GM23338 (cell line): Measurements from ENCODE around the gene LMBR1. TPM values are rescaled to one million over a fixed set of nuclear protein-coding genes. Genes with fewer than 3 reads are reported as not detected.

ENCODE experiments used
- ATAC-seq: fragments of 200-7000 bp; cut with Tn5 transposase; 3 replicates; pipeline ENCODE4 v1.9.1; 2020
- DNase-seq: peaks from one replicate; pipeline ENCODE4 v3.0.0-alpha.2; 2015; ENCODE audit warnings: low spot score
- H2AFZ ChIP-seq: fragments of 200-600 bp; sonication (generic); 2 replicates; pipeline ENCODE4 v1.8.0; 2016; ENCODE audit warnings: antibody characterized with exemption, mild to moderate bottlenecking, moderate library complexity
- H3F3A ChIP-seq: fragments of 200-600 bp; sonication (generic); replicated peaks from 2 replicates; pipeline ENCODE4 v1.8.0; 2017; ENCODE audit warnings: antibody characterized with exemption, mixed run types, low read depth
- H3K27ac ChIP-seq: fragments of 200-600 bp; sonication (generic); 2 replicates; pipeline ENCODE4 v1.6.1; 2016; ENCODE audit warnings: low read depth
- H3K27me3 ChIP-seq: fragments of 200-600 bp; sonication (generic); 2 replicates; pipeline ENCODE4 v1.8.0; 2016; ENCODE audit warnings: mild to moderate bottlenecking, mixed run types, moderate library complexity; ENCODE audit not compliant: insufficient read depth
- H3K36me3 ChIP-seq: fragments of 200-600 bp; sonication (generic); 2 replicates; pipeline ENCODE4 v1.8.0; 2016; ENCODE audit warnings: mild to moderate bottlenecking; ENCODE audit not compliant: insufficient read depth
- H3K4me1 ChIP-seq: fragments of 200-600 bp; sonication (generic); 2 replicates; pipeline ENCODE4 v1.8.0; 2016; ENCODE audit warnings: mild to moderate bottlenecking, moderate library complexity; ENCODE audit not compliant: insufficient read depth
- H3K4me2 ChIP-seq: fragments of 200-600 bp; sonication (generic); 2 replicates; pipeline ENCODE4 v1.7.1; 2017; ENCODE audit warnings: mixed run types
- H3K4me3 ChIP-seq: fragments of 200-600 bp; sonication (generic); 2 replicates; pipeline ENCODE4 v1.6.1; 2016; ENCODE audit warnings: mixed run types
- H3K79me2 ChIP-seq: fragments of 200-600 bp; sonication (generic); replicated peaks from 2 replicates; pipeline ENCODE4 v1.8.0; 2017; ENCODE audit warnings: mild to moderate bottlenecking; ENCODE audit not compliant: insufficient read depth
- H3K9me2 ChIP-seq: fragments of 200-600 bp; sonication (generic); 2 replicates; pipeline ENCODE4 v1.8.0; 2017; ENCODE audit not compliant: insufficient read depth
- H4K20me1 ChIP-seq: fragments of 200-600 bp; sonication (generic); replicated peaks from 2 replicates; pipeline ENCODE4 v1.8.0; 2017; ENCODE audit warnings: mild to moderate bottlenecking; ENCODE audit not compliant: insufficient read depth
- H3K27ac Mint-ChIP-seq: 2 replicates; pipeline ENCODE4 v1.8.0; 2020; ENCODE audit warnings: inconsistent platforms, mild to moderate bottlenecking, moderate library complexity, mixed read lengths
- H3K27me3 Mint-ChIP-seq: 3 replicates; pipeline ENCODE4 v1.8.0; 2022; ENCODE audit warnings: low read depth, mild to moderate bottlenecking, moderate library complexity, mixed read lengths, inconsistent platforms; ENCODE audit not compliant: insufficient read depth, poor library complexity
- H3K36me3 Mint-ChIP-seq: 3 replicates; pipeline ENCODE4 v1.8.0; 2021; ENCODE audit warnings: low read depth, mild to moderate bottlenecking, inconsistent platforms, moderate library complexity, mixed read lengths
- H3K4me1 Mint-ChIP-seq: 3 replicates; pipeline ENCODE4 v1.8.0; 2020; ENCODE audit warnings: mild to moderate bottlenecking, inconsistent platforms, mixed read lengths
- H3K4me3 Mint-ChIP-seq: 3 replicates; pipeline ENCODE4 v1.8.0; 2021; ENCODE audit warnings: moderate library complexity, mild to moderate bottlenecking, inconsistent platforms, mixed read lengths
- H3K9me3 Mint-ChIP-seq: 3 replicates; pipeline ENCODE4 v1.8.0; 2020; ENCODE audit warnings: moderate library complexity, mild to moderate bottlenecking, inconsistent platforms, mixed read lengths
- CREB1 ChIP-seq: fragments of 250-450 bp; sonication (Bioruptor Pico); IDR thresholded peaks from 2 replicates; pipeline ENCODE4 v1.5.0; 2020; ENCODE audit warnings: low read depth, mild to moderate bottlenecking, moderate library complexity
- EZH2 ChIP-seq: fragments of 200-600 bp; sonication (generic); IDR thresholded peaks from one replicate; pipeline ENCODE4 v1.8.0; 2017; ENCODE audit warnings: antibody characterized with exemption, mild to moderate bottlenecking, low read depth; ENCODE audit not compliant: unreplicated experiment
- EZH2phosphoT487 ChIP-seq: fragments of 200-600 bp; sonication (generic); IDR thresholded peaks from one replicate; pipeline ENCODE4 v1.8.1; 2018; ENCODE audit warnings: antibody characterized with exemption; ENCODE audit not compliant: unreplicated experiment
- JUNB ChIP-seq: IDR thresholded peaks from one replicate; pipeline ENCODE4 v1.6.1; 2016; ENCODE audit warnings: antibody characterized with exemption; ENCODE audit not compliant: unreplicated experiment
- NANOG ChIP-seq: IDR thresholded peaks from 2 replicates; pipeline ENCODE4 v1.6.1; 2016; ENCODE audit warnings: antibody characterized with exemption, borderline replicate concordance
- POLR2AphosphoS5 ChIP-seq: IDR thresholded peaks from 2 replicates; pipeline ENCODE4 v1.6.1; 2016; ENCODE audit warnings: antibody characterized with exemption, low read depth
- STAT1 ChIP-seq: IDR thresholded peaks from one replicate; pipeline ENCODE4 v1.6.1; 2016; ENCODE audit warnings: antibody characterized with exemption; ENCODE audit not compliant: unreplicated experiment
- ZNF114 ChIP-seq: fragments of 250-450 bp; sonication (Bioruptor Pico); IDR thresholded peaks from 2 replicates; pipeline ENCODE4 v1.5.0; 2020; ENCODE audit warnings: mild to moderate bottlenecking, moderate library complexity
- ZNF331 ChIP-seq: fragments of 250-450 bp; sonication (Bioruptor Pico); IDR thresholded peaks from 2 replicates; pipeline ENCODE4 v1.5.0; 2020; ENCODE audit warnings: low read depth, mild to moderate bottlenecking, moderate library complexity
- polyA plus RNA-seq: library from polyadenylated mRNA; unstranded; fragments of >200 nt; fragmentation: Nextera tagmentation; extraction: Ambion mirVana; gene quantifications from 2 replicates; pipeline ENCODE4 v1.2.1, GENCODE V29; 2016
- total RNA-seq: library from RNA; depleted of rRNA; stranded (reverse); fragments of >200 nt; shearing (Covaris generic); gene quantifications from 2 replicates; pipeline ENCODE4 v1.2.3, GENCODE V29; 2014
- TF ChIP-seq, protein P1 (sequence below), 2 experiments: fragments of 200-600 bp in 1 of 2; sonication (generic) in 1 of 2; conservative IDR thresholded peaks; 2 replicates each; pipeline versions ENCODE4 v1.5.1 to v1.6.1; 2016 to 2017; ENCODE audit warnings: antibody characterized with exemption in 2 of 2, low read depth in 2 of 2, mild to moderate bottlenecking in 2 of 2, moderate library complexity in 1 of 2
- TF ChIP-seq, protein P2 (sequence below): IDR thresholded peaks from 2 replicates; pipeline ENCODE4 v1.6.1; 2016; ENCODE audit warnings: antibody characterized with exemption
- TF ChIP-seq, protein P3 (sequence below): fragments of 250-450 bp; sonication (Bioruptor Pico); IDR thresholded peaks from 2 replicates; pipeline ENCODE4 v1.5.0; 2020; ENCODE audit warnings: mild to moderate bottlenecking, moderate library complexity
- TF ChIP-seq, protein P4 (sequence below): IDR thresholded peaks from one replicate; pipeline ENCODE4 v1.6.1; 2018; ENCODE audit warnings: antibody characterized with exemption; ENCODE audit not compliant: unreplicated experiment

The LMBR1 gene
- total and polyA plus RNA-seq, 2 experiments from 2014 or later, result 21.8 to 90.1 TPM

DNA sequence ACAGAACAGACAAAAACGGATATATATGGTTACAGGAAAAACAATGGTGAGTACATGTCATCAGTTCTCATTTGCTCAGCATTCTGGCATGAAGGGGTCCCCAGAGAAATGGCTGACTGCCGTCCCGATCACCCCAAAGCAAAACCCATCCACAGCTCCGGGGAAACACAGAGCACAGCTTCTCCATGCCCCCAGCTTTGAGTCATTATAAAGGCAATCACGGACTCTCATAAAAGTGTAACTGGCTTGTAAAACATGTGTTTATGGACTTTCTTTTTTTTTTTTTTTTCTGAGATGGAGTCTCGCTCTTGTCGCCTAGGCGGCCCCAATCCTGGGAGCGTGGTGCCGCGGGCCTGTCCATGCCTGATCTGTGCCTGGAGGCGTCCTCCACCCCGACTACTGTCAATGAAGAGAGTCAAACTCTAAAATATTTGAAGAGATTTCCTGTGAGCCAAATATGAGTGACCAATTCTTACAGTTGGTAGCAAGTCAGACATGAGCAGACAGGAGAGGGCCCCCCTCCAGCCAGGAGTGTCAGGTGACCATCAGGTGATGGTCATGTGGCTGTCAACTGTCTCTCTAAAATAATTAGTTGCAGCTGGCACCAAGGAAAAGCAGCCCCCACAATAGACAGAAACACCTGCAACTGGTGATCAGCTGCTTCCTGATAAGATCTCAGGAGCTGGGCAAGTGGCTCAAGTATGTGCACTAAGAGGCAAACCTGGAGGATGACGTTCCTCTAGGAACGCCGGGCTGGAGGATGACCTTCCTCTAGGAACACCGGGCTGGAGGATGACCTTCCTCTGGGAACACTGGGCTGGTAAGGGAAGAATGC lies 34.8 kb upstream of the LMBR1 start:
- no peak overlapping the region for H3K4me3 Mint-ChIP-seq
- no peaks in the 10 kb centered on the region for H3K4me1 ChIP-seq
- no peak overlapping the region for H2AFZ ChIP-seq
- H3K27ac Mint-ChIP-seq, result no peak overlapping the region
- peaks cover 2% of the 10 kb centered on the region for H3K27me3 Mint-ChIP-seq
- no peaks in the 10 kb centered on the region for H3K27me3 ChIP-seq
- no peaks in the 10 kb centered on the region for H3F3A ChIP-seq
- no peak overlapping the region for H3K4me2 ChIP-seq
- no peaks in the 10 kb centered on the region for H3K36me3 ChIP-seq
- TF ChIP-seq CREB1 (CRISPR knock-in tag) (no peak), ZNF114 (CRISPR knock-in tag) (no peak), JUNB (no peak), POLR2AphosphoS5 (no peak), NANOG (no peak), EZH2 (no peak), EZH2phosphoT487 (no peak), ZNF331 (CRISPR knock-in tag) (no peak), STAT1 (no peak)
- TF ChIP-seq, protein P1, sequence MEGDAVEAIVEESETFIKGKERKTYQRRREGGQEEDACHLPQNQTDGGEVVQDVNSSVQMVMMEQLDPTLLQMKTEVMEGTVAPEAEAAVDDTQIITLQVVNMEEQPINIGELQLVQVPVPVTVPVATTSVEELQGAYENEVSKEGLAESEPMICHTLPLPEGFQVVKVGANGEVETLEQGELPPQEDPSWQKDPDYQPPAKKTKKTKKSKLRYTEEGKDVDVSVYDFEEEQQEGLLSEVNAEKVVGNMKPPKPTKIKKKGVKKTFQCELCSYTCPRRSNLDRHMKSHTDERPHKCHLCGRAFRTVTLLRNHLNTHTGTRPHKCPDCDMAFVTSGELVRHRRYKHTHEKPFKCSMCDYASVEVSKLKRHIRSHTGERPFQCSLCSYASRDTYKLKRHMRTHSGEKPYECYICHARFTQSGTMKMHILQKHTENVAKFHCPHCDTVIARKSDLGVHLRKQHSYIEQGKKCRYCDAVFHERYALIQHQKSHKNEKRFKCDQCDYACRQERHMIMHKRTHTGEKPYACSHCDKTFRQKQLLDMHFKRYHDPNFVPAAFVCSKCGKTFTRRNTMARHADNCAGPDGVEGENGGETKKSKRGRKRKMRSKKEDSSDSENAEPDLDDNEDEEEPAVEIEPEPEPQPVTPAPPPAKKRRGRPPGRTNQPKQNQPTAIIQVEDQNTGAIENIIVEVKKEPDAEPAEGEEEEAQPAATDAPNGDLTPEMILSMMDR (conservative IDR thresholded peaks at IDR 0.05; ENCODE audit: low read depth in 2 of 2), result no peak
- TF ChIP-seq, protein P2, sequence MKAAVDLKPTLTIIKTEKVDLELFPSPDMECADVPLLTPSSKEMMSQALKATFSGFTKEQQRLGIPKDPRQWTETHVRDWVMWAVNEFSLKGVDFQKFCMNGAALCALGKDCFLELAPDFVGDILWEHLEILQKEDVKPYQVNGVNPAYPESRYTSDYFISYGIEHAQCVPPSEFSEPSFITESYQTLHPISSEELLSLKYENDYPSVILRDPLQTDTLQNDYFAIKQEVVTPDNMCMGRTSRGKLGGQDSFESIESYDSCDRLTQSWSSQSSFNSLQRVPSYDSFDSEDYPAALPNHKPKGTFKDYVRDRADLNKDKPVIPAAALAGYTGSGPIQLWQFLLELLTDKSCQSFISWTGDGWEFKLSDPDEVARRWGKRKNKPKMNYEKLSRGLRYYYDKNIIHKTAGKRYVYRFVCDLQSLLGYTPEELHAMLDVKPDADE, result no peak
- TF ChIP-seq, protein P3, sequence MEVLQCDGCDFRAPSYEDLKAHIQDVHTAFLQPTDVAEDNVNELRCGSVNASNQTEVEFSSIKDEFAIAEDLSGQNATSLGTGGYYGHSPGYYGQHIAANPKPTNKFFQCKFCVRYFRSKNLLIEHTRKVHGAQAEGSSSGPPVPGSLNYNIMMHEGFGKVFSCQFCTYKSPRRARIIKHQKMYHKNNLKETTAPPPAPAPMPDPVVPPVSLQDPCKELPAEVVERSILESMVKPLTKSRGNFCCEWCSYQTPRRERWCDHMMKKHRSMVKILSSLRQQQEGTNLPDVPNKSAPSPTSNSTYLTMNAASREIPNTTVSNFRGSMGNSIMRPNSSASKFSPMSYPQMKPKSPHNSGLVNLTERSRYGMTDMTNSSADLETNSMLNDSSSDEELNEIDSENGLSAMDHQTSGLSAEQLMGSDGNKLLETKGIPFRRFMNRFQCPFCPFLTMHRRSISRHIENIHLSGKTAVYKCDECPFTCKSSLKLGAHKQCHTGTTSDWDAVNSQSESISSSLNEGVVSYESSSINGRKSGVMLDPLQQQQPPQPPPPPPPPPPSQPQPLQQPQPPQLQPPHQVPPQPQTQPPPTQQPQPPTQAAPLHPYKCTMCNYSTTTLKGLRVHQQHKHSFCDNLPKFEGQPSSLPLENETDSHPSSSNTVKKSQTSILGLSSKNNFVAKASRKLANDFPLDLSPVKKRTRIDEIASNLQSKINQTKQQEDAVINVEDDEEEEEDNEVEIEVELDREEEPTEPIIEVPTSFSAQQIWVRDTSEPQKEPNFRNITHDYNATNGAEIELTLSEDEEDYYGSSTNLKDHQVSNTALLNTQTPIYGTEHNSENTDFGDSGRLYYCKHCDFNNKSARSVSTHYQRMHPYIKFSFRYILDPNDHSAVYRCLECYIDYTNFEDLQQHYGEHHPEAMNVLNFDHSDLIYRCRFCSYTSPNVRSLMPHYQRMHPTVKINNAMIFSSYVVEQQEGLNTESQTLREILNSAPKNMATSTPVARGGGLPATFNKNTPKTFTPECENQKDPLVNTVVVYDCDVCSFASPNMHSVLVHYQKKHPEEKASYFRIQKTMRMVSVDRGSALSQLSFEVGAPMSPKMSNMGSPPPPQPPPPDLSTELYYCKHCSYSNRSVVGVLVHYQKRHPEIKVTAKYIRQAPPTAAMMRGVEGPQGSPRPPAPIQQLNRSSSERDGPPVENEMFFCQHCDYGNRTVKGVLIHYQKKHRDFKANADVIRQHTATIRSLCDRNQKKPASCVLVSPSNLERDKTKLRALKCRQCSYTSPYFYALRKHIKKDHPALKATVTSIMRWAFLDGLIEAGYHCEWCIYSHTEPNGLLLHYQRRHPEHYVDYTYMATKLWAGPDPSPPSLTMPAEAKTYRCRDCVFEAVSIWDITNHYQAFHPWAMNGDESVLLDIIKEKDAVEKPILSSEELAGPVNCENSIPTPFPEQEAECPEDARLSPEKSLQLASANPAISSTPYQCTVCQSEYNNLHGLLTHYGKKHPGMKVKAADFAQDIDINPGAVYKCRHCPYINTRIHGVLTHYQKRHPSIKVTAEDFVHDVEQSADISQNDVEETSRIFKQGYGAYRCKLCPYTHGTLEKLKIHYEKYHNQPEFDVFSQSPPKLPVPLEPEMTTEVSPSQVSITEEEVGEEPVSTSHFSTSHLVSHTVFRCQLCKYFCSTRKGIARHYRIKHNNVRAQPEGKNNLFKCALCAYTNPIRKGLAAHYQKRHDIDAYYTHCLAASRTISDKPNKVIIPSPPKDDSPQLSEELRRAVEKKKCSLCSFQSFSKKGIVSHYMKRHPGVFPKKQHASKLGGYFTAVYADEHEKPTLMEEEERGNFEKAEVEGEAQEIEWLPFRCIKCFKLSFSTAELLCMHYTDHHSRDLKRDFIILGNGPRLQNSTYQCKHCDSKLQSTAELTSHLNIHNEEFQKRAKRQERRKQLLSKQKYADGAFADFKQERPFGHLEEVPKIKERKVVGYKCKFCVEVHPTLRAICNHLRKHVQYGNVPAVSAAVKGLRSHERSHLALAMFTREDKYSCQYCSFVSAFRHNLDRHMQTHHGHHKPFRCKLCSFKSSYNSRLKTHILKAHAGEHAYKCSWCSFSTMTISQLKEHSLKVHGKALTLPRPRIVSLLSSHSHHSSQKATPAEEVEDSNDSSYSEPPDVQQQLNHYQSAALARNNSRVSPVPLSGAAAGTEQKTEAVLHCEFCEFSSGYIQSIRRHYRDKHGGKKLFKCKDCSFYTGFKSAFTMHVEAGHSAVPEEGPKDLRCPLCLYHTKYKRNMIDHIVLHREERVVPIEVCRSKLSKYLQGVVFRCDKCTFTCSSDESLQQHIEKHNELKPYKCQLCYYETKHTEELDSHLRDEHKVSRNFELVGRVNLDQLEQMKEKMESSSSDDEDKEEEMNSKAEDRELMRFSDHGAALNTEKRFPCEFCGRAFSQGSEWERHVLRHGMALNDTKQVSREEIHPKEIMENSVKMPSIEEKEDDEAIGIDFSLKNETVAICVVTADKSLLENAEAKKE (CRISPR knock-in tag), result no peak
- TF ChIP-seq, protein P4, sequence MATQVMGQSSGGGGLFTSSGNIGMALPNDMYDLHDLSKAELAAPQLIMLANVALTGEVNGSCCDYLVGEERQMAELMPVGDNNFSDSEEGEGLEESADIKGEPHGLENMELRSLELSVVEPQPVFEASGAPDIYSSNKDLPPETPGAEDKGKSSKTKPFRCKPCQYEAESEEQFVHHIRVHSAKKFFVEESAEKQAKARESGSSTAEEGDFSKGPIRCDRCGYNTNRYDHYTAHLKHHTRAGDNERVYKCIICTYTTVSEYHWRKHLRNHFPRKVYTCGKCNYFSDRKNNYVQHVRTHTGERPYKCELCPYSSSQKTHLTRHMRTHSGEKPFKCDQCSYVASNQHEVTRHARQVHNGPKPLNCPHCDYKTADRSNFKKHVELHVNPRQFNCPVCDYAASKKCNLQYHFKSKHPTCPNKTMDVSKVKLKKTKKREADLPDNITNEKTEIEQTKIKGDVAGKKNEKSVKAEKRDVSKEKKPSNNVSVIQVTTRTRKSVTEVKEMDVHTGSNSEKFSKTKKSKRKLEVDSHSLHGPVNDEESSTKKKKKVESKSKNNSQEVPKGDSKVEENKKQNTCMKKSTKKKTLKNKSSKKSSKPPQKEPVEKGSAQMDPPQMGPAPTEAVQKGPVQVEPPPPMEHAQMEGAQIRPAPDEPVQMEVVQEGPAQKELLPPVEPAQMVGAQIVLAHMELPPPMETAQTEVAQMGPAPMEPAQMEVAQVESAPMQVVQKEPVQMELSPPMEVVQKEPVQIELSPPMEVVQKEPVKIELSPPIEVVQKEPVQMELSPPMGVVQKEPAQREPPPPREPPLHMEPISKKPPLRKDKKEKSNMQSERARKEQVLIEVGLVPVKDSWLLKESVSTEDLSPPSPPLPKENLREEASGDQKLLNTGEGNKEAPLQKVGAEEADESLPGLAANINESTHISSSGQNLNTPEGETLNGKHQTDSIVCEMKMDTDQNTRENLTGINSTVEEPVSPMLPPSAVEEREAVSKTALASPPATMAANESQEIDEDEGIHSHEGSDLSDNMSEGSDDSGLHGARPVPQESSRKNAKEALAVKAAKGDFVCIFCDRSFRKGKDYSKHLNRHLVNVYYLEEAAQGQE, result no peak
- H3K4me3 ChIP-seq, result no peak overlapping the region
- no peaks in the 10 kb centered on the region for H3K9me2 ChIP-seq
- no peaks in the 10 kb centered on the region for H3K9me3 Mint-ChIP-seq
- H3K79me2 ChIP-seq, result no peaks in the 10 kb centered on the region
- no peak overlapping the region for H3K27ac ChIP-seq
- ATAC-seq (no peak), DNase-seq (no peak)
- peaks cover 6% of the 10 kb centered on the region; the same call in 2 of the 3 replicates for H3K4me1 Mint-ChIP-seq
- no peaks in the 10 kb centered on the region for H3K36me3 Mint-ChIP-seq
- H4K20me1 ChIP-seq, result no peaks in the 10 kb centered on the region
